GM12878 (cell line): ENCODE results near the gene MAPKAPK3. TPM values are rescaled to one million over a fixed set of nuclear protein-coding genes. Genes with fewer than 3 reads are reported as not detected.

Experiments used
- ATAC-seq: fragments of 200-7000 bp; cut with Tn5 transposase; 3 replicates; pipeline ENCODE4 v1.9.1; 2020; ENCODE audit warnings: mild to moderate bottlenecking, moderate library complexity
- BruUV-seq: library from RNA; stranded (reverse); fragments of 400-500 nt; replicated peaks from 2 replicates; lab custom pipeline; 2021; lab: Mats Ljungman, UMichigan
- CTCF ChIA-PET: fragments of 300-600 bp; sonication (Branson Sonifier 250); formaldehyde crosslinking; extraction: SDS; loops from one replicate; lab custom pipeline; 2021; ENCODE audit warnings: inconsistent platforms; lab: Yijun Ruan, JAX
- POLR2A ChIA-PET: fragments of 350-600 bp; formaldehyde crosslinking; extraction: SDS; loops from one replicate; lab custom pipeline; 2021; ENCODE audit warnings: inconsistent platforms; lab: Charles Lee
- RAD21 ChIA-PET: fragments of 300-600 bp; sonication (Branson Sonifier 250); formaldehyde crosslinking; loops from one replicate; lab custom pipeline; 2023; ENCODE audit warnings: antibody characterized with exemption; ENCODE audit not compliant: unreplicated experiment; lab: Charles Lee
- SMC1A ChIA-PET: fragments of 300-600 bp; sonication (Branson Sonifier 250); formaldehyde crosslinking; loops from one replicate; lab custom pipeline; 2023; ENCODE audit not compliant: unreplicated experiment, uncharacterized antibody; lab: Charles Lee
- DNase-seq: peaks from one replicate; pipeline ENCODE4 v3.0.0-alpha.2; 2011; ENCODE audit warnings: low read depth, low spot score
- FAIRE-seq: peaks from 3 replicates; lab custom pipeline; 2011; peaks lifted over from hg19 to GRCh38; lab: Jason Lieb, UNC
- H2AFZ ChIP-seq: 2 replicates; pipeline ENCODE4 v1.6.0; 2011; ENCODE audit warnings: low read depth, low read length, control low read depth; ENCODE audit not compliant: control insufficient read depth
- H3K27ac ChIP-seq: 2 replicates; pipeline ENCODE4 v1.5.1; 2011; ENCODE audit warnings: control low read depth; ENCODE audit not compliant: control insufficient read depth, insufficient read depth
- H3K27me3 ChIP-seq, 2 experiments: replicated peaks in 1 of 2; 2 replicates each; pipeline versions ENCODE4 v1.6.0 to v1.6.1; 2011; ENCODE audit warnings: low read length in 1 of 2; ENCODE audit not compliant: control insufficient read depth in 2 of 2, insufficient read depth in 2 of 2
- H3K36me3 ChIP-seq, 2 experiments: 2 replicates each; pipeline ENCODE4 v1.5.1; 2011; ENCODE audit warnings: low read length in 1 of 2; ENCODE audit not compliant: control insufficient read depth in 2 of 2, insufficient read depth in 2 of 2
- H3K4me1 ChIP-seq: 2 replicates; pipeline ENCODE4 v1.6.1; 2011; ENCODE audit warnings: mild to moderate bottlenecking, low read length, moderate library complexity, mixed read lengths; ENCODE audit not compliant: control insufficient read depth, insufficient read depth
- H3K4me2 ChIP-seq: 2 replicates; pipeline ENCODE4 v1.6.0; 2011; ENCODE audit warnings: control low read depth; ENCODE audit not compliant: control insufficient read depth, insufficient read depth
- H3K4me3 ChIP-seq: fragments of 200-600 bp; sonication (generic); 2 replicates; pipeline ENCODE4 v1.5.1; 2016
- H3K79me2 ChIP-seq: 2 replicates; pipeline ENCODE4 v1.6.0; 2011; ENCODE audit warnings: low read length; ENCODE audit not compliant: control insufficient read depth, insufficient read depth
- H3K9ac ChIP-seq: 2 replicates; pipeline ENCODE4 v1.8.0; 2011; ENCODE audit warnings: low read length, control low read depth, mixed read lengths; ENCODE audit not compliant: control insufficient read depth, insufficient read depth
- H3K9me3 ChIP-seq: replicated peaks from 3 replicates; pipeline ENCODE4 v1.5.1; 2011; ENCODE audit warnings: mild to moderate bottlenecking, low read length; ENCODE audit not compliant: control insufficient read depth, insufficient read depth
- H4K20me1 ChIP-seq: 2 replicates; pipeline ENCODE4 v1.6.0; 2011; ENCODE audit not compliant: control insufficient read depth, insufficient read depth
- CBX3 ChIP-seq: fragments of 200-600 bp; sonication (generic); IDR thresholded peaks from 2 replicates; pipeline ENCODE4 v1.6.1; 2016; ENCODE audit warnings: low read depth, borderline replicate concordance
- ETV6 ChIP-seq, 2 experiments: fragments of 450-650 bp in 1 of 2; IDR thresholded peaks in 1 of 2; conservative IDR thresholded peaks in 1 of 2; 2 replicates each; pipeline ENCODE4 v1.6.1; 2014; ENCODE audit warnings: antibody characterized with exemption in 1 of 2, borderline replicate concordance in 1 of 2, low read depth in 1 of 2, mild to moderate bottlenecking in 1 of 2, moderate library complexity in 1 of 2
- HDAC2 ChIP-seq: fragments of 200-600 bp; sonication (generic); IDR thresholded peaks from 2 replicates; pipeline ENCODE4 v1.6.1; 2017
- LARP7 ChIP-seq: fragments of 450-650 bp; IDR thresholded peaks from 2 replicates; pipeline ENCODE4 v1.6.1; 2017; ENCODE audit warnings: mild to moderate bottlenecking
- MYB ChIP-seq: fragments of 150-350 bp; IDR thresholded peaks from 2 replicates; pipeline ENCODE4 v1.6.1; 2014; ENCODE audit warnings: mild to moderate bottlenecking, low read depth, low read length, borderline replicate concordance
- RB1 ChIP-seq: fragments of 450-650 bp; formaldehyde crosslinking; IDR thresholded peaks from 2 replicates; pipeline ENCODE4 v1.6.1; 2017; ENCODE audit warnings: mild to moderate bottlenecking, borderline replicate concordance
- SMAD5 ChIP-seq: IDR thresholded peaks from 2 replicates; pipeline ENCODE4 v1.6.1; 2016; ENCODE audit warnings: antibody characterized with exemption, low read depth
- WGBS: methylation state at CpG from one replicate; pipeline ENCODE4 v1.1.6; 2016; ENCODE audit warnings: low lambda C conversion rate; ENCODE audit not compliant: insufficient replicate concordance, insufficient coverage; ENCODE audit errors: missing lambda C conversion rate; 5-methylcytosine and 5-hydroxymethylcytosine counted together
- in situ Hi-C: fragments of 300-500 bp; cut with MboI; formaldehyde crosslinking; loops from 9 replicates; pipeline ENCODE4 v1.14.3; 2018; ENCODE audit warnings: mixed read lengths
- intact Hi-C: fragments of 100-400 bp; cut with micrococcal nuclease; formaldehyde crosslinking; loops from one replicate; pipeline ENCODE4 v1.14.2; 2022; ENCODE audit not compliant: unreplicated experiment
- polyA plus RNA-seq, 11 experiments: library from polyadenylated mRNA; depleted of rRNA in 4 of 11; unstranded in 6 of 11; stranded (reverse) in 5 of 11; fragments of >200 nt; fragmentation: Nextera tagmentation in 4 of 11; fragmentation: Illumina TruSeq in 1 of 11; extraction: Ambion mirVana in 4 of 11; extraction: Trizol in 1 of 11; gene quantifications; 1 replicate in 1 of 11; 2 replicates in 10 of 11; pipeline versions ENCODE4 v1.2.1 to v1.2.3, GENCODE V29; 2011 to 2016; ENCODE audit warnings: inconsistent platforms in 2 of 11, missing spikeins in 2 of 11, low read depth in 1 of 11
- total RNA-seq, 4 experiments: library from RNA; depleted of rRNA in 3 of 4; stranded (reverse); fragments of >200 nt in 3 of 4; fragmentation: Illumina TruSeq in 1 of 4; extraction: Trizol in 1 of 4; gene quantifications; 2 replicates each; pipeline versions ENCODE4 v1.2.1 to v1.2.3, GENCODE V29; 2013 to 2021
- TF ChIP-seq, protein P1 (sequence below): fragments of 450-650 bp; IDR thresholded peaks from 2 replicates; pipeline ENCODE4 v1.6.1; 2017; ENCODE audit warnings: antibody characterized with exemption, mild to moderate bottlenecking, moderate library complexity
- TF ChIP-seq, protein P2 (sequence below): fragments of 450-650 bp; IDR thresholded peaks from 2 replicates; pipeline ENCODE4 v1.6.1; 2016; ENCODE audit warnings: mild to moderate bottlenecking
- TF ChIP-seq, protein P3 (sequence below): fragments of 450-650 bp; formaldehyde crosslinking; IDR thresholded peaks from 2 replicates; pipeline ENCODE4 v1.4.0; 2022; ENCODE audit warnings: mild to moderate bottlenecking, moderate library complexity

MAPKAPK3 gene
- total and polyA plus RNA-seq, 10 of the 15 experiments (the other 5 are each of a cell fraction or from before 2014, with no cell fraction given): 7.9 to 66.0 (median 39.0) TPM

DNA sequence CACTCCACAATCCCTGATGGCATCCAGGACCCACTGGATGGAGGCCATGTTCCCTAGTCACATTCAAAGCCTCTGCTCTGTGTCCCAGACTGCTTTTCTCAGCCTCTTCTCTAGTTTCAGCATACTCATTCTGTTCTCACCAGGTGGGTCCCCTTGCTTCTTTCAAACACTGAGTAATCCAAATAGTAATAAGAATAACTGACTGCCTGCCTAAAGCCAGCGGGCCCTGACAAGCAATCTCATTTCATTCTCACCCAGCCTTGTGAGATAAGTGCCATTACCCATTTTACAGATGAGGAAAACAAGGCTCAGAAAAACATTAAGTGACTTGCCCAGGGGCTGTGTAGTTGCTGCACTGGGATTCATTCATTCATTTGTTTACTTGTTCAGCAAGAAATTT, 25.4 kb downstream of the MAPKAPK3 start:
- SMC1A ChIA-PET: no interaction called here
- Histone ChIP-seq H3K9ac (no peak overlapping the region), H3K4me2 (no peak overlapping the region), H3K4me3 (no peak overlapping the region), H2AFZ (no peak overlapping the region), H3K9me3 (no peaks in the 10 kb centered on the region), H3K36me3 (peaks cover 5 to 18% of the 10 kb centered on the region in 2 experiments; a peak in 3 of 4 replicates), H3K79me2 (no peaks in the 10 kb centered on the region), H3K27me3 (no peaks in the 10 kb centered on the region), H3K4me1 (no peaks in the 10 kb centered on the region), H4K20me1 (no peaks in the 10 kb centered on the region; the same call in 1 of the 2 replicates), H3K27ac (no peak overlapping the region)
- intact Hi-C loops: no loop called here
- POLR2A ChIA-PET: no interaction called here
- in situ Hi-C loops: no loop called here
- RAD21 ChIA-PET: no interaction called here
- FAIRE-seq: no peak
- 0% methylated on average over 1 of the region's 1 CpG for WGBS
- TF ChIP-seq HDAC2 (no peak), SMAD5 (no peak), ETV6 (conservative IDR thresholded peaks at IDR 0.05 in 1 of 2, IDR thresholded peaks at IDR 0.05 in 1 of 2; ENCODE audit: borderline replicate concordance in 1 of 2, low read depth in 1 of 2) (no peak), LARP7 (no peak), CBX3 (no peak), MYB (no peak), RB1 (no peak)
- TF ChIP-seq, protein P1, sequence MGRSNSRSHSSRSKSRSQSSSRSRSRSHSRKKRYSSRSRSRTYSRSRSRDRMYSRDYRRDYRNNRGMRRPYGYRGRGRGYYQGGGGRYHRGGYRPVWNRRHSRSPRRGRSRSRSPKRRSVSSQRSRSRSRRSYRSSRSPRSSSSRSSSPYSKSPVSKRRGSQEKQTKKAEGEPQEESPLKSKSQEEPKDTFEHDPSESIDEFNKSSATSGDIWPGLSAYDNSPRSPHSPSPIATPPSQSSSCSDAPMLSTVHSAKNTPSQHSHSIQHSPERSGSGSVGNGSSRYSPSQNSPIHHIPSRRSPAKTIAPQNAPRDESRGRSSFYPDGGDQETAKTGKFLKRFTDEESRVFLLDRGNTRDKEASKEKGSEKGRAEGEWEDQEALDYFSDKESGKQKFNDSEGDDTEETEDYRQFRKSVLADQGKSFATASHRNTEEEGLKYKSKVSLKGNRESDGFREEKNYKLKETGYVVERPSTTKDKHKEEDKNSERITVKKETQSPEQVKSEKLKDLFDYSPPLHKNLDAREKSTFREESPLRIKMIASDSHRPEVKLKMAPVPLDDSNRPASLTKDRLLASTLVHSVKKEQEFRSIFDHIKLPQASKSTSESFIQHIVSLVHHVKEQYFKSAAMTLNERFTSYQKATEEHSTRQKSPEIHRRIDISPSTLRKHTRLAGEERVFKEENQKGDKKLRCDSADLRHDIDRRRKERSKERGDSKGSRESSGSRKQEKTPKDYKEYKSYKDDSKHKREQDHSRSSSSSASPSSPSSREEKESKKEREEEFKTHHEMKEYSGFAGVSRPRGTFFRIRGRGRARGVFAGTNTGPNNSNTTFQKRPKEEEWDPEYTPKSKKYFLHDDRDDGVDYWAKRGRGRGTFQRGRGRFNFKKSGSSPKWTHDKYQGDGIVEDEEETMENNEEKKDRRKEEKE: no peak
- TF ChIP-seq, protein P2, sequence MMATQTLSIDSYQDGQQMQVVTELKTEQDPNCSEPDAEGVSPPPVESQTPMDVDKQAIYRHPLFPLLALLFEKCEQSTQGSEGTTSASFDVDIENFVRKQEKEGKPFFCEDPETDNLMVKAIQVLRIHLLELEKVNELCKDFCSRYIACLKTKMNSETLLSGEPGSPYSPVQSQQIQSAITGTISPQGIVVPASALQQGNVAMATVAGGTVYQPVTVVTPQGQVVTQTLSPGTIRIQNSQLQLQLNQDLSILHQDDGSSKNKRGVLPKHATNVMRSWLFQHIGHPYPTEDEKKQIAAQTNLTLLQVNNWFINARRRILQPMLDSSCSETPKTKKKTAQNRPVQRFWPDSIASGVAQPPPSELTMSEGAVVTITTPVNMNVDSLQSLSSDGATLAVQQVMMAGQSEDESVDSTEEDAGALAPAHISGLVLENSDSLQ: no peak
- TF ChIP-seq, protein P3, sequence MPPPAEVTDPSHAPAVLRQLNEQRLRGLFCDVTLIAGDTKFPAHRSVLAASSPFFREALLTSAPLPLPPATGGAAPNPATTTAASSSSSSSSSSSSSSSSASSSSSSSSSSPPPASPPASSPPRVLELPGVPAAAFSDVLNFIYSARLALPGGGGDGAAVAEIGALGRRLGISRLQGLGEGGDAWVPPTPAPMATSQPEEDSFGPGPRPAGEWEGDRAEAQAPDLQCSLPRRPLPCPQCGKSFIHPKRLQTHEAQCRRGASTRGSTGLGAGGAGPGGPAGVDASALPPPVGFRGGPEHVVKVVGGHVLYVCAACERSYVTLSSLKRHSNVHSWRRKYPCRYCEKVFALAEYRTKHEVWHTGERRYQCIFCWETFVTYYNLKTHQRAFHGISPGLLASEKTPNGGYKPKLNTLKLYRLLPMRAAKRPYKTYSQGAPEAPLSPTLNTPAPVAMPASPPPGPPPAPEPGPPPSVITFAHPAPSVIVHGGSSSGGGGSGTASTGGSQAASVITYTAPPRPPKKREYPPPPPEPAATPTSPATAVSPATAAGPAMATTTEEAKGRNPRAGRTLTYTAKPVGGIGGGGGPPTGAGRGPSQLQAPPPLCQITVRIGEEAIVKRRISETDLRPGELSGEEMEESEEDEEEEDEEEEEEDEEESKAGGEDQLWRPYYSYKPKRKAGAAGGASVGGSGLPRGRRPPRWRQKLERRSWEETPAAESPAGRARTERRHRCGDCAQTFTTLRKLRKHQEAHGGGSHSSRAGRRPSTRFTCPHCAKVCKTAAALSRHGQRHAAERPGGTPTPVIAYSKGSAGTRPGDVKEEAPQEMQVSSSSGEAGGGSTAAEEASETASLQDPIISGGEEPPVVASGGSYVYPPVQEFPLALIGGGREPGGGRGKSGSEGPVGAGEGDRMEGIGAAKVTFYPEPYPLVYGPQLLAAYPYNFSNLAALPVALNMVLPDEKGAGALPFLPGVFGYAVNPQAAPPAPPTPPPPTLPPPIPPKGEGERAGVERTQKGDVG: no peak
- no peak for ATAC-seq
- no TSS peak for BruUV-seq
- no peak for DNase-seq
- CTCF ChIA-PET: no interaction called here
